ENCODE data around the gene R3HDM2.

DNA sequence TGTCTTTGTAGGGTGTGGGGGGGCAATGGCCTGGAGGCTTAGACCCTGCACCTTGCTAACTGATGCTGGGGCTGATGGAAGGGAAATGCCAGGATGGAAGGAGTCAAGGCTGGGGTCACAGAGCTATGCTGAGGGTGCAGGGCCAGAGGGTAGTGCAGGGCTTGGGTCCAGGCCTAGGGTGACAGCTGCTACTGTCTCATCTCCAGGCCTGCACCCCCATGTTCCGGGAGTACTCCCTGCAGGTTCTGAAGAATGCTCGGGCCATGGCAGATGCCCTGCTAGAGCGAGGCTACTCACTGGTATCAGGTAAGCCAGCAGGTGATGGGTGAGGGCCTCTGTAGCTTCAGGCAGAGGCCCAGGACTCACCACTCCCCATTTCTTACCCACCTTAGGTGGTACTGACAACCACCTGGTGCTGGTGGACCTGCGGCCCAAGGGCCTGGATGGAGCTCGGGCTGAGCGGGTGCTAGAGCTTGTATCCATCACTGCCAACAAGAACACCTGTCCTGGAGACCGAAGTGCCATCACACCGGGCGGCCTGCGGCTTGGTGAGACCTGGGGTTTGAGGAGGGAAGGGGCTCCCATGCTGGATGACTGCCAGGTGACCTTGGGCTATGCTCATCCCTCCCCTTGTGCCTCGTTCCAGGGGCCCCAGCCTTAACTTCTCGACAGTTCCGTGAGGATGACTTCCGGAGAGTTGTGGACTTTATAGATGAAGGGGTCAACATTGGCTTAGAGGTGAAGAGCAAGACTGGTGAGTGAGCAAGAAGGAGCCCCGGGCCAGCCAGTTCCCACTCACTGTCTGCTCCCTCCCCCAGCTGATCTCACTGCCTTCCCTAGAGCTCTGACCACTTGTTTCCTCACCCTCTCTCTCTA is 197.2 kb downstream of the R3HDM2 start:
- TF ChIP-seq, protein P1, sequence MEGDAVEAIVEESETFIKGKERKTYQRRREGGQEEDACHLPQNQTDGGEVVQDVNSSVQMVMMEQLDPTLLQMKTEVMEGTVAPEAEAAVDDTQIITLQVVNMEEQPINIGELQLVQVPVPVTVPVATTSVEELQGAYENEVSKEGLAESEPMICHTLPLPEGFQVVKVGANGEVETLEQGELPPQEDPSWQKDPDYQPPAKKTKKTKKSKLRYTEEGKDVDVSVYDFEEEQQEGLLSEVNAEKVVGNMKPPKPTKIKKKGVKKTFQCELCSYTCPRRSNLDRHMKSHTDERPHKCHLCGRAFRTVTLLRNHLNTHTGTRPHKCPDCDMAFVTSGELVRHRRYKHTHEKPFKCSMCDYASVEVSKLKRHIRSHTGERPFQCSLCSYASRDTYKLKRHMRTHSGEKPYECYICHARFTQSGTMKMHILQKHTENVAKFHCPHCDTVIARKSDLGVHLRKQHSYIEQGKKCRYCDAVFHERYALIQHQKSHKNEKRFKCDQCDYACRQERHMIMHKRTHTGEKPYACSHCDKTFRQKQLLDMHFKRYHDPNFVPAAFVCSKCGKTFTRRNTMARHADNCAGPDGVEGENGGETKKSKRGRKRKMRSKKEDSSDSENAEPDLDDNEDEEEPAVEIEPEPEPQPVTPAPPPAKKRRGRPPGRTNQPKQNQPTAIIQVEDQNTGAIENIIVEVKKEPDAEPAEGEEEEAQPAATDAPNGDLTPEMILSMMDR (IDR thresholded peaks at IDR 0.05) = no peak
- no peak for TF ChIP-seq POLR2A (IDR thresholded peaks at IDR 0.05)
